Liver (tissue), 9 donors: ENCODE results near the gene NCDN. TPM values are rescaled to one million over a fixed set of nuclear protein-coding genes. Genes with fewer than 3 reads are reported as not detected.
"Not testable (repeated sequence)": the region's sequence is repeated elsewhere in the genome, so short reads cannot be mapped to it uniquely, and the experiment has no call there.

ENCODE experiments used
- DNase-seq: peaks from one replicate; pipeline ENCODE4 v3.0.0-alpha.2; 2017; ENCODE audit warnings: low spot score
- H3K27ac ChIP-seq, 2 donors: one replicate each; pipeline ENCODE4 v1.7.0; 2013; ENCODE audit warnings: inconsistent platforms in 2 of 2, low read length in 2 of 2, control low read depth in 1 of 2, low read depth in 1 of 2, mild to moderate bottlenecking in 1 of 2
- H3K27me3 ChIP-seq, 4 donors: one replicate each; pipeline versions ENCODE4 v1.6.1 to v1.7.0; 2013; ENCODE audit warnings: low read length in 3 of 4, inconsistent platforms in 1 of 4, mild to moderate bottlenecking in 1 of 4, moderate library complexity in 1 of 4; ENCODE audit not compliant: control insufficient read depth in 4 of 4, insufficient read depth in 4 of 4
- H3K36me3 ChIP-seq, 4 donors: one replicate each; pipeline versions ENCODE4 v1.6.1 to v1.7.0; 2013; ENCODE audit warnings: low read length in 3 of 4, mild to moderate bottlenecking in 3 of 4, low read depth in 1 of 4, moderate library complexity in 1 of 4; ENCODE audit not compliant: control insufficient read depth in 4 of 4, insufficient read depth in 3 of 4
- H3K4me1 ChIP-seq, 4 donors: one replicate each; pipeline versions ENCODE4 v1.6.1 to v1.7.0; 2013; ENCODE audit warnings: low read length in 3 of 4, mild to moderate bottlenecking in 3 of 4, moderate library complexity in 1 of 4; ENCODE audit not compliant: control insufficient read depth in 4 of 4, insufficient read depth in 4 of 4
- H3K4me3 ChIP-seq, 3 donors: one replicate each; pipeline versions ENCODE4 v1.6.1 to v1.7.0; 2013; ENCODE audit warnings: low read length in 3 of 3, control low read depth in 1 of 3, low read depth in 1 of 3, mild to moderate bottlenecking in 1 of 3
- H3K9ac ChIP-seq, 2 donors: one replicate each; pipeline ENCODE4 v1.7.0; 2013; ENCODE audit warnings: low read length in 2 of 2, mild to moderate bottlenecking in 2 of 2, moderate library complexity in 2 of 2, control low read depth in 1 of 2, low read depth in 1 of 2
- H3K9me3 ChIP-seq, 4 donors: one replicate each; pipeline versions ENCODE4 v1.6.1 to v1.7.0; 2013; ENCODE audit warnings: low read length in 3 of 4; ENCODE audit not compliant: control insufficient read depth in 4 of 4
- ATF3 ChIP-seq: IDR thresholded peaks from 2 replicates; pipeline ENCODE4 v1.6.1; 2016; ENCODE audit warnings: antibody characterized with exemption
- CTCF ChIP-seq: fragments of 150-350 bp; IDR thresholded peaks from 2 replicates; pipeline ENCODE4 v1.5.1; 2017; ENCODE audit warnings: improper control_type of control experiment, low read depth, low read length; ENCODE audit not compliant: missing input control
- EGR1 ChIP-seq, 2 donors: IDR thresholded peaks; 2 replicates each; pipeline ENCODE4 v1.6.1; 2016 to 2018; ENCODE audit warnings: antibody characterized with exemption in 2 of 2, low read depth in 2 of 2
- FOXA1 ChIP-seq: IDR thresholded peaks from 2 replicates; pipeline ENCODE4 v1.6.1; 2016; ENCODE audit warnings: antibody characterized with exemption
- FOXA2 ChIP-seq: IDR thresholded peaks from 2 replicates; pipeline ENCODE4 v1.6.1; 2016; ENCODE audit warnings: antibody characterized with exemption
- HNF4A ChIP-seq, 2 donors: conservative IDR thresholded peaks; 2 replicates each; pipeline ENCODE4 v1.6.1; 2016; ENCODE audit warnings: antibody characterized with exemption in 2 of 2, mild to moderate bottlenecking in 2 of 2
- HNF4G ChIP-seq: IDR thresholded peaks from 2 replicates; pipeline ENCODE4 v1.6.1; 2016; ENCODE audit warnings: antibody characterized with exemption
- JUND ChIP-seq, 2 donors: IDR thresholded peaks; 2 replicates each; pipeline ENCODE4 v1.6.1; 2016; ENCODE audit warnings: antibody characterized with exemption in 2 of 2
- MAX ChIP-seq: IDR thresholded peaks from 2 replicates; pipeline ENCODE4 v1.6.1; 2016; ENCODE audit warnings: antibody characterized with exemption
- NR2F2 ChIP-seq: IDR thresholded peaks from 2 replicates; pipeline ENCODE4 v1.6.1; 2016; ENCODE audit warnings: antibody characterized with exemption
- RAD21 ChIP-seq, 2 donors: IDR thresholded peaks; 2 replicates each; pipeline ENCODE4 v1.6.1; 2016; ENCODE audit warnings: antibody characterized with exemption in 2 of 2, mild to moderate bottlenecking in 2 of 2
- RXRA ChIP-seq, 2 donors: IDR thresholded peaks; 2 replicates each; pipeline ENCODE4 v1.6.1; 2017 to 2018; ENCODE audit warnings: antibody characterized with exemption in 2 of 2, mild to moderate bottlenecking in 1 of 2
- SP1 ChIP-seq: IDR thresholded peaks from 2 replicates; pipeline ENCODE4 v1.6.1; 2018; ENCODE audit warnings: antibody characterized with exemption, mild to moderate bottlenecking
- TAF1 ChIP-seq: conservative IDR thresholded peaks from 2 replicates; pipeline ENCODE4 v1.6.1; 2016; ENCODE audit warnings: antibody characterized with exemption, mild to moderate bottlenecking
- YY1 ChIP-seq: IDR thresholded peaks from 2 replicates; pipeline ENCODE4 v1.6.1; 2016; ENCODE audit warnings: antibody characterized with exemption, mild to moderate bottlenecking
- ZBTB33 ChIP-seq: IDR thresholded peaks from 2 replicates; pipeline ENCODE4 v1.6.1; 2016; ENCODE audit warnings: antibody characterized with exemption
- WGBS: extraction: QIAGEN DNeasy Blood & Tissue Kit; methylation state at CpG from one replicate; pipeline ENCODE4 v1.1.7; 2013; 5-methylcytosine and 5-hydroxymethylcytosine counted together
- polyA plus RNA-seq, 2 donors: library from polyadenylated mRNA; stranded (reverse) in 1 of 2; unstranded in 1 of 2; fragments of 200-250 nt in 1 of 2; fragments of >200 nt in 1 of 2; fragmentation: Nextera tagmentation in 1 of 2; extraction: Ambion mirVana in 1 of 2; gene quantifications; one replicate each; pipeline versions ENCODE4 v1.2.1 to v1.2.3, GENCODE V29; 2013 to 2015
- total RNA-seq, 2 donors: library from RNA; depleted of rRNA; stranded (reverse); fragments of >200 nt; gene quantifications; one replicate each; pipeline ENCODE4 v1.2.3, GENCODE V29; 2014
- donor health status: healthy.
- donor health status: healthy.
- donor health status: healthy.
- donor health status: healthy.
- donor health status: healthy.

NCDN gene
- total and polyA plus RNA-seq, 4 donors, result 2.7 to 7.9 (median 5.6) TPM

- DNase-seq, H3K9ac ChIP-seq, H3K36me3 ChIP-seq, H3K9me3 ChIP-seq, H3K27ac ChIP-seq, H3K4me3 ChIP-seq, H3K27me3 ChIP-seq: not testable (repeated sequence)
- 96% methylated on average over 9 of the region's 9 CpGs for WGBS
- peaks cover 4 to 13% (median 10%) of the 10 kb centered on the region in 4 donors for H3K4me1 ChIP-seq
These were observed 24.0 kb downstream of the NCDN start for GRCh38 chr1:35581621-35582020.

- no peak overlapping the region for H3K9ac ChIP-seq
- no peaks in the 10 kb centered on the region for H3K27me3 ChIP-seq
- TF ChIP-seq FOXA1 (no peak), ATF3 (no peak), TAF1 (no peak), HNF4A (conservative IDR thresholded peaks at IDR 0.05) (no peak), MAX (no peak), SP1 (no peak), RAD21 (IDR thresholded peaks at IDR 0.05) (no peak), EGR1 (IDR thresholded peaks at IDR 0.05; ENCODE audit: low read depth in 2 of 2) (no peak), YY1 (no peak), CTCF (no peak), RXRA (IDR thresholded peaks at IDR 0.05) (no peak), ZBTB33 (no peak), NR2F2 (no peak), JUND (IDR thresholded peaks at IDR 0.05) (no peak), HNF4G (no peak), FOXA2 (no peak)
- H3K4me3 ChIP-seq, result no peak overlapping the region
- no peaks in the 10 kb centered on the region for H3K9me3 ChIP-seq
- H3K4me1 ChIP-seq, result no peaks in the 10 kb centered on the region
- no peak overlapping the region for H3K27ac ChIP-seq
- DNase-seq, result no peak
- no peaks in the 10 kb centered on the region for H3K36me3 ChIP-seq
- WGBS, result 91% methylated on average over 3 of the region's 3 CpGs
These were observed 27.7 kb downstream of the NCDN start for GRCh38 chr1:35585281-35585680.

GRCh38 chr1:35585805-35586204 is 28.2 kb downstream of the NCDN start:
- DNase-seq, H3K27ac ChIP-seq, H3K27me3 ChIP-seq, H3K9ac ChIP-seq, H3K4me3 ChIP-seq, H3K4me1 ChIP-seq, H3K36me3 ChIP-seq, H3K9me3 ChIP-seq: not testable (repeated sequence)
- 98% methylated on average over 1 of the region's 1 CpG for WGBS
